Neural cell (in vitro differentiated cells): ENCODE results near the gene RNU6-1. TPM values are rescaled to one million over a fixed set of nuclear protein-coding genes. Genes with fewer than 3 reads are reported as not detected.

ENCODE experiments used
- H2AFZ ChIP-seq: fragments of 200-600, 300-800 bp; sonication (generic), shearing (Covaris generic); 2 replicates; pipeline ENCODE4 v1.6.0; 2014; ENCODE audit warnings: low read depth, mild to moderate bottlenecking, antibody characterized with exemption, low read length, moderate library complexity
- H3F3A ChIP-seq: fragments of 200-600 bp; shearing (Covaris generic); 2 replicates; pipeline ENCODE4 v1.6.1; 2016; ENCODE audit warnings: mild to moderate bottlenecking, moderate library complexity, mixed read lengths, antibody characterized with exemption, low read length; ENCODE audit not compliant: insufficient read depth, poor library complexity, severe bottlenecking
- H3K27ac ChIP-seq: fragments of 200-600, 300-800 bp; sonication (generic), shearing (Covaris generic); 2 replicates; pipeline ENCODE4 v1.5.1; 2014; ENCODE audit warnings: mild to moderate bottlenecking, low read length, moderate library complexity
- H3K27me3 ChIP-seq: fragments of 300-800, 200-600 bp; sonication (generic), shearing (Covaris generic); 2 replicates; pipeline ENCODE4 v1.6.0; 2014; ENCODE audit warnings: mild to moderate bottlenecking, low read depth, low read length, moderate library complexity; ENCODE audit not compliant: insufficient read depth
- H3K36me3 ChIP-seq: fragments of 300-800, 200-600 bp; sonication (generic), shearing (Covaris generic); 2 replicates; pipeline ENCODE4 v1.5.1; 2014; ENCODE audit warnings: mild to moderate bottlenecking, antibody characterized with exemption, low read length, moderate library complexity; ENCODE audit not compliant: insufficient read depth
- H3K4me2 ChIP-seq: fragments of 300-800, 200-600 bp; sonication (generic), shearing (Covaris generic); 2 replicates; pipeline ENCODE4 v1.6.0; 2014; ENCODE audit warnings: mild to moderate bottlenecking, low read length
- H3K4me3 ChIP-seq: fragments of 300-800, 200-600 bp; sonication (generic), shearing (Covaris generic); 2 replicates; pipeline ENCODE4 v1.5.1; 2014; ENCODE audit warnings: mild to moderate bottlenecking, low read length, moderate library complexity
- H3K79me2 ChIP-seq: fragments of 200-600 bp; shearing (Covaris generic); replicated peaks from 2 replicates; pipeline ENCODE4 v1.6.0; 2014; ENCODE audit warnings: mild to moderate bottlenecking, low read length, moderate library complexity; ENCODE audit not compliant: insufficient read depth
- H3K9ac ChIP-seq: fragments of 300-800, 200-600 bp; sonication (generic), shearing (Covaris generic); 2 replicates; pipeline ENCODE4 v1.6.1; 2016; ENCODE audit warnings: mild to moderate bottlenecking, low read length, mixed read lengths
- H3K9me2 ChIP-seq: fragments of 200-600 bp; shearing (Covaris generic); 2 replicates; pipeline ENCODE4 v1.6.1; 2016; ENCODE audit warnings: mild to moderate bottlenecking, low read length, mixed read lengths; ENCODE audit not compliant: insufficient read depth
- H3K9me3 ChIP-seq: fragments of 200-600, 300-800 bp; sonication (generic), shearing (Covaris generic); 2 replicates; pipeline ENCODE4 v1.6.1; 2016; ENCODE audit warnings: mild to moderate bottlenecking, mixed run types, low read length, moderate library complexity, mixed read lengths
- H4K20me1 ChIP-seq: fragments of 200-600 bp; shearing (Covaris generic); 2 replicates; pipeline ENCODE4 v1.6.1; 2016; ENCODE audit warnings: mild to moderate bottlenecking, mixed run types; ENCODE audit not compliant: insufficient read depth
- CTCF ChIP-seq: fragments of 450-650 bp; IDR thresholded peaks from 2 replicates; pipeline ENCODE4 v1.5.1; 2014; ENCODE audit warnings: antibody characterized with exemption, mild to moderate bottlenecking, moderate library complexity; ENCODE audit not compliant: poor library complexity, severe bottlenecking
- EP300 ChIP-seq: fragments of 450-650 bp; conservative IDR thresholded peaks from 2 replicates; pipeline ENCODE4 v1.6.1; 2014; ENCODE audit warnings: antibody characterized with exemption, mild to moderate bottlenecking, moderate library complexity; ENCODE audit not compliant: poor library complexity, severe bottlenecking
- EZH2 ChIP-seq: fragments of 200-600, 300-800 bp; shearing (Covaris generic), sonication (generic); IDR thresholded peaks from 2 replicates; pipeline ENCODE4 v1.6.1; 2014; ENCODE audit warnings: antibody characterized with exemption, low read length, borderline replicate concordance, mild to moderate bottlenecking; ENCODE audit not compliant: insufficient read depth, poor library complexity, severe bottlenecking
- MXI1 ChIP-seq: fragments of 450-650 bp; conservative IDR thresholded peaks from 2 replicates; pipeline ENCODE4 v1.6.1; 2014; ENCODE audit warnings: antibody characterized with exemption, mild to moderate bottlenecking; ENCODE audit not compliant: poor library complexity, severe bottlenecking
- POLR2AphosphoS5 ChIP-seq: IDR thresholded peaks from 2 replicates; pipeline ENCODE4 v1.6.1; 2012
- REST ChIP-seq: IDR thresholded peaks from 2 replicates; pipeline ENCODE4 v1.6.1; 2012; ENCODE audit warnings: borderline replicate concordance
- SMC3 ChIP-seq: fragments of 450-650 bp; conservative IDR thresholded peaks from 2 replicates; pipeline ENCODE4 v1.6.1; 2014; ENCODE audit warnings: antibody characterized with exemption, mild to moderate bottlenecking, moderate library complexity; ENCODE audit not compliant: poor library complexity
- TAF1 ChIP-seq: IDR thresholded peaks from 2 replicates; pipeline ENCODE4 v1.6.1; 2012; ENCODE audit warnings: low read depth
- polyA plus RNA-seq: library from polyadenylated mRNA; depleted of rRNA; stranded (reverse); fragments of >200 nt; gene quantifications from 2 replicates; pipeline ENCODE4 v1.2.3, GENCODE V29; 2014
- small RNA-seq, 3 experiments: library from RNA; depleted of rRNA; stranded (forward); fragments of <200 nt; gene quantifications; one replicate each; pipeline ENCODE3, GENCODE V24; 2012

Gene RNU6-1
- polyA plus RNA-seq, 1 donor from 2014 or later: not detected

GRCh38 chr15:67790610-67791319, 49.1 kb downstream of the RNU6-1 start:
- TF ChIP-seq TAF1: no peak
- no peak for TF ChIP-seq POLR2AphosphoS5
- no peak for TF ChIP-seq CTCF
- TF ChIP-seq MXI1: no peak
- TF ChIP-seq REST: no peak
- TF ChIP-seq EP300: no peak
- TF ChIP-seq SMC3: no peak
- no peak for TF ChIP-seq EZH2
- no peak overlapping the region for H3K4me2 ChIP-seq
- H3K4me3 ChIP-seq: no peak overlapping the region
- no peaks in the 10 kb centered on the region for H3K9me3 ChIP-seq
- no peaks in the 10 kb centered on the region for H3K9me2 ChIP-seq
- H4K20me1 ChIP-seq: no peaks in the 10 kb centered on the region
- H3K27me3 ChIP-seq: no peaks in the 10 kb centered on the region
- no peak overlapping the region for H2AFZ ChIP-seq
- H3K9ac ChIP-seq: no peak overlapping the region
- no peaks in the 10 kb centered on the region for H3K36me3 ChIP-seq
- no peaks in the 10 kb centered on the region for H3K79me2 ChIP-seq
- no peak overlapping the region for H3K27ac ChIP-seq
- no peaks in the 10 kb centered on the region for H3F3A ChIP-seq

Small RNA genes within 50 kb of the gene (small RNA-seq; reads per million reads assigned to genes)
- gene RNU6-1: 0.07 to 4.1 (median 2.5) reads per million in 3 experiments

Other genes starting within 250 kb of the RNU6-1 start
- gene SKOR1, start 14.5 kb downstream of the RNU6-1 start, polyA plus RNA-seq: 0.81 and 0.94 TPM in 2 replicates
- 13.3 and 14.3 TPM in 2 replicates for gene PIAS1, start 214.3 kb upstream of the RNU6-1 start, polyA plus RNA-seq